OCI-LY1 (cell line): Measurements from ENCODE around the gene KCNMA1.
A peak's percentile ranks its signal among the peaks of the same experiment; 100 is the strongest.

ENCODE experiments used
- H2AFZ ChIP-seq: fragments of 200-600 bp; sonication (generic), shearing (Covaris generic); 2 replicates; pipeline ENCODE4 v1.6.0; 2014; ENCODE audit warnings: antibody characterized with exemption, mild to moderate bottlenecking, low read length
- H3F3A ChIP-seq: fragments of 200-600 bp; sonication (generic), shearing (Covaris generic); 2 replicates; pipeline ENCODE4 v1.6.0; 2014; ENCODE audit warnings: mild to moderate bottlenecking, antibody characterized with exemption, low read length, moderate library complexity; ENCODE audit not compliant: insufficient read depth
- H3K27ac ChIP-seq: fragments of 200-600 bp; sonication (generic); 2 replicates; pipeline ENCODE4 v1.5.1; 2014; ENCODE audit warnings: low read length, mixed run types, mild to moderate bottlenecking, low read depth; ENCODE audit not compliant: poor library complexity, severe bottlenecking
- H3K27me3 ChIP-seq: fragments of 200-600 bp; sonication (generic); 2 replicates; pipeline ENCODE4 v1.6.0; 2014; ENCODE audit warnings: antibody characterized with exemption, mild to moderate bottlenecking, low read length, moderate library complexity; ENCODE audit not compliant: insufficient read depth
- H3K36me3 ChIP-seq: fragments of 200-600 bp; sonication (generic); 2 replicates; pipeline ENCODE4 v1.6.1; 2014; ENCODE audit warnings: mild to moderate bottlenecking, antibody characterized with exemption, low read length, moderate library complexity, mixed read lengths; ENCODE audit not compliant: insufficient read depth
- H3K4me1 ChIP-seq: fragments of 200-600 bp; sonication (generic); 2 replicates; pipeline ENCODE4 v1.5.1; 2014; ENCODE audit warnings: mild to moderate bottlenecking, low read length, moderate library complexity; ENCODE audit not compliant: insufficient read depth, severe bottlenecking
- H3K4me2 ChIP-seq: fragments of 200-600 bp; sonication (generic), shearing (Covaris generic); 2 replicates; pipeline ENCODE4 v1.6.1; 2014; ENCODE audit warnings: low read length
- H3K4me3 ChIP-seq: fragments of 200-600 bp; sonication (generic); 2 replicates; pipeline ENCODE4 v1.5.1; 2014; ENCODE audit warnings: low read length, low read depth, mild to moderate bottlenecking, mixed read lengths; ENCODE audit not compliant: poor library complexity, severe bottlenecking
- H3K79me2 ChIP-seq: fragments of 200-600 bp; shearing (Covaris generic); 2 replicates; pipeline ENCODE4 v1.6.1; 2016; ENCODE audit warnings: mixed run types, low read length, mixed read lengths; ENCODE audit not compliant: insufficient read depth
- H3K9ac ChIP-seq: fragments of 200-600 bp; sonication (generic), shearing (Covaris generic); 2 replicates; pipeline ENCODE4 v1.6.1; 2014; ENCODE audit warnings: mild to moderate bottlenecking, low read length, mixed read lengths
- H3K9me2 ChIP-seq: fragments of 200-600 bp; sonication (generic), shearing (Covaris generic); 2 replicates; pipeline ENCODE4 v1.6.1; 2014; ENCODE audit warnings: low read depth, mild to moderate bottlenecking, low read length, mixed read lengths
- H3K9me3 ChIP-seq: fragments of 200-600 bp; shearing (Covaris generic); 2 replicates; pipeline ENCODE4 v1.6.1; 2014; ENCODE audit warnings: low read length, mixed read lengths
- H4K20me1 ChIP-seq: fragments of 200-600 bp; sonication (generic), shearing (Covaris generic); 2 replicates; pipeline ENCODE4 v1.6.0; 2016; ENCODE audit warnings: mild to moderate bottlenecking, low read length; ENCODE audit not compliant: insufficient read depth
- EZH2 ChIP-seq: fragments of 200-600 bp; sonication (generic), shearing (Covaris generic); IDR thresholded peaks from 2 replicates; pipeline ENCODE4 v1.8.0; 2017; ENCODE audit warnings: borderline replicate concordance, mixed run types, mild to moderate bottlenecking, antibody characterized with exemption, low read length, moderate library complexity, mixed read lengths
- TF ChIP-seq, protein P1 (sequence below): fragments of 200-600 bp; sonication (generic), shearing (Covaris generic); IDR thresholded peaks from 2 replicates; pipeline ENCODE4 v1.5.1; 2017; ENCODE audit warnings: mild to moderate bottlenecking, antibody characterized with exemption, low read length, moderate library complexity, mixed read lengths

Gene KCNMA1

DNA sequence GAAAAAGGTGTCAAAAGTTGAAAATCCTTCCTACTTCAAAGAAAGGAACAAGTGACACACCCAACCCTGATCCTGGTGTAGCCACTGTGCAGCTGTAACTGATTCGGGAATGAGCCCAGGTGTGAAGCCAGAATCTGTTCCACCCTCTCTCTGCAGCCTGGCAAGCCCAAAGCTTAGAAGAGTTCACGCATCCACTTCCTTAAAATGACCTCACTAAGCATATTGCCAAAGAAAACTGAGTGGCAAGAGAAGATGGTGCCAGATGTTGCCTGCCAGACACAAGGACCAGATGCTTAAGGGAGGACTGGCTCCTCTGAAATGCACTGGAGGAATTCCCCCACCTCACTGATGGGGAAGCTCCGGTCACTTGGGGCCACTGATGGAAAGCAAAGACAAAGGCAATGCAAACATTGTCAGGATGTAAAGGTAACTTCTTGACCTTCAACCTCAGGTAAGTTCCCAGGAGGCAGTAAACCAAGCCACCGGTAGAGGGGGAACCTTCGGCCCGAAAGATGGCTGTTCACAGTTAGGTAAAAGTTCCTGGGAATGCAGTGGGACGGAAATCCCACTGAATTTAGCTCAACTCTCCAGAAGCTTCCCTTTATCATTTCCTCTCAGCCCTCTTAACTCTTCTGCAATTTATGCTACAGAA lies 554.9 kb downstream of the KCNMA1 start:
- no peak overlapping the region for H2AFZ ChIP-seq
- no peak overlapping the region for H3K4me2 ChIP-seq
- no peaks in the 10 kb centered on the region for H3K9me2 ChIP-seq
- no peaks in the 10 kb centered on the region for H3K27me3 ChIP-seq
- no peak overlapping the region for H3K9ac ChIP-seq
- no peaks in the 10 kb centered on the region for H3F3A ChIP-seq
- no peaks in the 10 kb centered on the region for H3K4me1 ChIP-seq
- no peaks in the 10 kb centered on the region for H3K9me3 ChIP-seq
- H3K4me3 ChIP-seq = no peak overlapping the region
- H3K36me3 ChIP-seq = no peaks in the 10 kb centered on the region
- H4K20me1 ChIP-seq = no peaks in the 10 kb centered on the region
- H3K79me2 ChIP-seq = no peaks in the 10 kb centered on the region
- TF ChIP-seq, protein P1, sequence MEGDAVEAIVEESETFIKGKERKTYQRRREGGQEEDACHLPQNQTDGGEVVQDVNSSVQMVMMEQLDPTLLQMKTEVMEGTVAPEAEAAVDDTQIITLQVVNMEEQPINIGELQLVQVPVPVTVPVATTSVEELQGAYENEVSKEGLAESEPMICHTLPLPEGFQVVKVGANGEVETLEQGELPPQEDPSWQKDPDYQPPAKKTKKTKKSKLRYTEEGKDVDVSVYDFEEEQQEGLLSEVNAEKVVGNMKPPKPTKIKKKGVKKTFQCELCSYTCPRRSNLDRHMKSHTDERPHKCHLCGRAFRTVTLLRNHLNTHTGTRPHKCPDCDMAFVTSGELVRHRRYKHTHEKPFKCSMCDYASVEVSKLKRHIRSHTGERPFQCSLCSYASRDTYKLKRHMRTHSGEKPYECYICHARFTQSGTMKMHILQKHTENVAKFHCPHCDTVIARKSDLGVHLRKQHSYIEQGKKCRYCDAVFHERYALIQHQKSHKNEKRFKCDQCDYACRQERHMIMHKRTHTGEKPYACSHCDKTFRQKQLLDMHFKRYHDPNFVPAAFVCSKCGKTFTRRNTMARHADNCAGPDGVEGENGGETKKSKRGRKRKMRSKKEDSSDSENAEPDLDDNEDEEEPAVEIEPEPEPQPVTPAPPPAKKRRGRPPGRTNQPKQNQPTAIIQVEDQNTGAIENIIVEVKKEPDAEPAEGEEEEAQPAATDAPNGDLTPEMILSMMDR = peak; percentile 26; the same call in 1 of the 2 replicates
- TF ChIP-seq EZH2 = no peak
- H3K27ac ChIP-seq = no peak overlapping the region

DNA sequence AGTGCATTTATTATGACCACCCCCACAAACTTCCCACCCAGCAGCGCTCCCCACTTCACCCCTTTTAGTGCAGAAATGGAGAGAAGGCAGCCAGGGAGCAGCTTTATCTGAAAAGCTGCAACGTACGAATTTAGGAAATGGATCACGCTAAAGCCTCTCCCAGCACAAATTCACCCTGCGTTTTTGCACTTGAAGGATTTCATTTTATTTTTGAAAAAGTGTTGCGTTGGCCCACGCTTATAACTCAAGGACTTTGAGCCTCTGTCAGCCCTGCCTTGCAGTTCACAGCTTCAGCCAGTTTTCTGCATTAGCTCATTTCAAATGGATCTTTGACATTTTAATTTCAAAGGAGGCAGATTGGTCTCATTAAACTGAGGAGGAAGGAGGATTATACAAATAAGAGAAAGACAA lies 556.1 kb downstream of the KCNMA1 start:
- no peak overlapping the region for H3K27ac ChIP-seq
- H3K9me2 ChIP-seq = no peaks in the 10 kb centered on the region
- H3F3A ChIP-seq = no peaks in the 10 kb centered on the region
- no peaks in the 10 kb centered on the region for H3K79me2 ChIP-seq
- no peaks in the 10 kb centered on the region for H3K36me3 ChIP-seq
- H3K9me3 ChIP-seq = no peaks in the 10 kb centered on the region
- no peaks in the 10 kb centered on the region for H4K20me1 ChIP-seq
- no peak overlapping the region for H3K4me3 ChIP-seq
- no peak overlapping the region for H2AFZ ChIP-seq
- no peaks in the 10 kb centered on the region for H3K4me1 ChIP-seq
- H3K9ac ChIP-seq = no peak overlapping the region
- H3K27me3 ChIP-seq = no peaks in the 10 kb centered on the region
- H3K4me2 ChIP-seq = no peak overlapping the region
- TF ChIP-seq, protein P1 = no peak
- TF ChIP-seq EZH2 = no peak

DNA sequence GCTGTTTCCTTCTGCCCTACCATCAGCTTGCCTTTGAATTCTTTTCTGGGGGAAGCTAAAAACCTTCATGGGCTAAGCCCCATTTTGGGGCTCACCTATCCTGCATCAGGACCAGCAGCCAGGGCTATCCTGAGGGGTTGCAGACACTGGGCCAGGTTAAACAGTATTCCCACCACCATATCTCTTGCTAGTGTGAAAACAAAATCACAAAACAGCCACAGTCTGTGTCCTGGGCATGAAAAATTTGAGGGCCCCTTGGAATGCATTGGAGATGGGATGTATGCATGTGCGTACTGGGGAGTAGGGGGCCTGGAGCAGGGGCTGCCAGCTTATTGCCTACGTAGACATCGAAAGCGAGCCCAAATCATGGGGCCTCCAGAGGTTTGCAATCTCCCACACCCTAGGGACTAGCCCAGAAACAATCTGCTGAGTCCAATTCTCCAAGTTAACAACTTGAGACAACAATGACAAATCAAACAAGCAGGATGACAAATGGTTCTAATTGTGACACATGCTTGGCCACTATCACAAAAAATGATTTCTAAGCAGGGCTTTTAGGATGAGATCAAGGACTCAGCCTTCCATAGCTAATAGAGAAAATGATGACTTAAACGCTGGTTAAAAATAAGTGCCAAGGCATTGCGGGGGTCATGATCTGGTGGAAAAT lies 557.1 kb downstream of the KCNMA1 start:
- H3K9ac ChIP-seq = no peak overlapping the region
- H3K27ac ChIP-seq = no peak overlapping the region
- H3K36me3 ChIP-seq = no peaks in the 10 kb centered on the region
- H3K9me3 ChIP-seq = no peaks in the 10 kb centered on the region
- no peaks in the 10 kb centered on the region for H3F3A ChIP-seq
- no peak overlapping the region for H3K4me3 ChIP-seq
- TF ChIP-seq EZH2 = no peak
- TF ChIP-seq, protein P1 = no peak
- no peaks in the 10 kb centered on the region for H3K27me3 ChIP-seq
- H4K20me1 ChIP-seq = no peaks in the 10 kb centered on the region
- H2AFZ ChIP-seq = no peak overlapping the region
- H3K4me2 ChIP-seq = no peak overlapping the region
- no peaks in the 10 kb centered on the region for H3K79me2 ChIP-seq
- no peaks in the 10 kb centered on the region for H3K4me1 ChIP-seq
- no peaks in the 10 kb centered on the region for H3K9me2 ChIP-seq
